Vagina (tissue), 2 donors: Measurements from ENCODE around the gene LCE2B.
"Not testable (repeated sequence)": the region's sequence is repeated elsewhere in the genome, so short reads cannot be mapped to it uniquely, and the experiment has no call there.

Source experiments
- POLR2A ChIP-seq, 2 donors: fragments of 450-650 bp; IDR thresholded peaks; one replicate each; pipeline ENCODE4 v1.6.1; 2017; ENCODE audit warnings: antibody characterized with exemption in 2 of 2, mild to moderate bottlenecking in 2 of 2, moderate library complexity in 2 of 2
- TF ChIP-seq, protein P1 (sequence below), 3 experiments: fragments of 450-650 bp in 2 of 3; fragments of 200-600 bp in 1 of 3; sonication (generic) in 1 of 3; IDR thresholded peaks; one replicate each; pipeline ENCODE4 v1.5.1; 2017 to 2019; ENCODE audit warnings: antibody characterized with exemption in 3 of 3, mild to moderate bottlenecking in 2 of 3, moderate library complexity in 2 of 3

DNA sequence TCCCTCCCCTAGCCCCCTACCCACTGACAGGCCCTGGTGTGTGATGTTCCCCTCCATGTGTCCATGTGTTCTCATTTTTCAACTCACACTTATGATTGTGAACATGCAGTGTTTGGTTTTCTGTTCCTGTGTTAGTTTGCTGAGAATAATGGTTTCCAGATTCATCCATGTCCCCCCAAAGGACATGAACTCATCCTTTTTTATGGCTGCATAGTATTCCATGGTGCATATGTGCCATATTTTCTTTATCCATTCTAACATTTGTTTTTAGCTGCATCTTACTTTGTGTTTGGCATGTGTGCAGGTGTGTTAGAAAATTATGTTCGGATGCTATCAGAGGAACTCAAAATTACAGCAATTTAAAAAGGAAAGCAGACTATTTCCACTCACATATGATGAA is 19.8 kb upstream of the LCE2B start:
- not testable (repeated sequence) for TF ChIP-seq POLR2A (IDR thresholded peaks at IDR 0.05)
- TF ChIP-seq, protein P1, sequence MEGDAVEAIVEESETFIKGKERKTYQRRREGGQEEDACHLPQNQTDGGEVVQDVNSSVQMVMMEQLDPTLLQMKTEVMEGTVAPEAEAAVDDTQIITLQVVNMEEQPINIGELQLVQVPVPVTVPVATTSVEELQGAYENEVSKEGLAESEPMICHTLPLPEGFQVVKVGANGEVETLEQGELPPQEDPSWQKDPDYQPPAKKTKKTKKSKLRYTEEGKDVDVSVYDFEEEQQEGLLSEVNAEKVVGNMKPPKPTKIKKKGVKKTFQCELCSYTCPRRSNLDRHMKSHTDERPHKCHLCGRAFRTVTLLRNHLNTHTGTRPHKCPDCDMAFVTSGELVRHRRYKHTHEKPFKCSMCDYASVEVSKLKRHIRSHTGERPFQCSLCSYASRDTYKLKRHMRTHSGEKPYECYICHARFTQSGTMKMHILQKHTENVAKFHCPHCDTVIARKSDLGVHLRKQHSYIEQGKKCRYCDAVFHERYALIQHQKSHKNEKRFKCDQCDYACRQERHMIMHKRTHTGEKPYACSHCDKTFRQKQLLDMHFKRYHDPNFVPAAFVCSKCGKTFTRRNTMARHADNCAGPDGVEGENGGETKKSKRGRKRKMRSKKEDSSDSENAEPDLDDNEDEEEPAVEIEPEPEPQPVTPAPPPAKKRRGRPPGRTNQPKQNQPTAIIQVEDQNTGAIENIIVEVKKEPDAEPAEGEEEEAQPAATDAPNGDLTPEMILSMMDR (IDR thresholded peaks at IDR 0.05) = not testable (repeated sequence)
